ENCODE results near the gene ATP10D.

The ATP10D gene

GRCh38 chr4:47498899-47499298, 13.8 kb downstream of the ATP10D start:
- no peak for TF ChIP-seq CTCF (IDR thresholded peaks at IDR 0.05)
- DNase-seq (ENCODE audit: low spot score), result no peak
- H3K27ac ChIP-seq, result peak overlapping the region; percentile 46 to 73
- H3K4me3 ChIP-seq, result peak overlapping the region; percentile 2

- no peak for TF ChIP-seq CTCF (IDR thresholded peaks at IDR 0.05)
- no peak overlapping the region for H3K4me3 ChIP-seq
- DNase-seq (ENCODE audit: low spot score), result no peak
- H3K27ac ChIP-seq, result peak overlapping the region; percentile 46 to 73
These were observed 14.6 kb downstream of the ATP10D start for GRCh38 chr4:47499700-47500099.

GRCh38 chr4:47500776-47501175, 15.7 kb downstream of the ATP10D start:
- Histone ChIP-seq H3K27ac (peak overlapping the region in 1 of 2 donors; percentile 12), H3K4me3 (no peak overlapping the region)
- no peak for TF ChIP-seq CTCF (IDR thresholded peaks at IDR 0.05)
- no peak for DNase-seq (ENCODE audit: low spot score)

DNA sequence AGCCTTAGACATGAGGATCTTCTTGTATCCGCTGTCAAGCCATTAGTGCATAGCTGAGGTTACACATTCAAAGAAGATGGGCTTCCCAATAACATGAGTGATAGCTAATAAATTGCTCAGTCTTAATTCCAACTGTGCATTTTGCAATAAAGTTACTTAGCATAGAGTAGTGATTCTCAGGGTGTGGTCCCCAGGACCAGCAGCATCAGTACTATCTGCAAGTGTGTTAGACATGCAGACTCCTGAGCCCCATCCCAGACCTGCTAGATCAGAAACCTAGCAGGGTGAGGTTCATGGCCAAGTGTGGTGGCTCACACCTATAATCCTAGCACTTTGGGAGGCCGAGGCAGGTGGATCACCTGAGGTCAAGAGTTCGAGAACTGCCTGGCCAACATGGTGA, 20.1 kb downstream of the ATP10D start:
- TF ChIP-seq CTCF (IDR thresholded peaks at IDR 0.05), result no peak
- H3K4me3 ChIP-seq, result no peak overlapping the region
- H3K27ac ChIP-seq, result no peak overlapping the region
- no peak for DNase-seq (ENCODE audit: low spot score)

- H3K27ac ChIP-seq, result no peak overlapping the region
- no peak for TF ChIP-seq CTCF (IDR thresholded peaks at IDR 0.05)
- H3K4me3 ChIP-seq, result no peak overlapping the region
- no peak for DNase-seq (ENCODE audit: low spot score)
These were observed 20.6 kb downstream of the ATP10D start for GRCh38 chr4:47505666-47506065.

DNA sequence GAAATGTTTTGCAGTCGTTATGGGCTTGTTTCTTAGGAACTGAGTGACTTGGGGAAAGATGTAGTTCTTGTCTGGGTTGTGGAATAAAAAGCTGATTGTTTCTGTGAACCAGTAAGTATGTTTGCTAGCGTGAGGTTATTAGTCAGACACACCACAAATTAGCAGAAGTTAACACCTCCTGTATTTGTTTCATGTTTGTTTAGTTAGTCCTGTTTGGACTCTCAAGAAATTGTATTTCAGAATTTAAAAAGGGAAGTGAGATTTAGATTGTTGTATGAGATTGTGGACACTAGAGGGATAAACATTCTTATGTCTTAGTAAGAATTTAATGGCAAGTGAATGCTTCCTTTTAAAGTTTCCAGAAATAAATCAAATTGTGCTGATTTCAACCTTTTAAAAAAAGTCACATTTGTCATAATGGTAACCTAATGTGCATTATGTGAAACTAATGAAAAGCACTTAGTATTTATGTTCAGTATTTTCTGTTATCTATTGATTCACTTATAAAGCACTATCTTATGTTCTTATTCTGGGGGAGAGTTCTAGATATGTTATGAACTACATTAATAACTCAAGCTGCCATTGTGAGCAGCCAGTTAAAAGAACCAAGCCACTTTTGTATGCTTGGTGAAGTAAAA, 25.6 kb downstream of the ATP10D start:
- TF ChIP-seq CTCF (IDR thresholded peaks at IDR 0.05), result no peak
- H3K4me3 ChIP-seq, result peak overlapping the region; percentile 18
- H3K27ac ChIP-seq, result peak overlapping the region; percentile 25 to 73
- DNase-seq (ENCODE audit: low spot score), result no peak

DNA sequence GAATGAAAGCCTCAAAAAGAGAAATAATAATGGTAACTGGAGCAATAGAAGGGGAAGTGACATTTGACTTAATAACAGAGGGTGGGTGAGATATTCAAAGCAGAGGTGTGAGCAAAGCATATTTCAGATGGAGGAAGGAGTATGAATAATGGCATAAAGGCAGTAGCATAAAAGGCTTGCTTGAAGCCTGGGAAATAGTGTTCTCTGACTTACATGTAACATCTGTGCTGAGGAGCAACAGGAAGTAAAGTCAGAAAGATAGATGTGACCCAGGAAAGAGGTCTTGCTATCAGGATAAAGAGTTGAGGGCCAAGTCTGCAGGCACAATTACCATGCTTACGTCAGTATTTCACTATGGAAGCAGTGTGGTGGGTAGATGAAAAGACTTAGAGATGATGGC, 28.4 kb downstream of the ATP10D start:
- DNase-seq (ENCODE audit: low spot score), result no peak
- Histone ChIP-seq H3K4me3 (no peak overlapping the region), H3K27ac (no peak overlapping the region)
- TF ChIP-seq CTCF (IDR thresholded peaks at IDR 0.05), result no peak
